Astrocyte of the cerebellum (primary cell): Measurements from ENCODE around the gene MDC1.

ENCODE experiments used
- DNase-seq: peaks from one replicate; pipeline ENCODE4 v3.0.0-alpha.2; 2011; ENCODE audit warnings: low read depth
- H3K4me3 ChIP-seq: 2 replicates; pipeline ENCODE4 v1.5.1; 2011; ENCODE audit warnings: mild to moderate bottlenecking, low read depth, low read length, moderate library complexity
- CTCF ChIP-seq: IDR thresholded peaks from 2 replicates; pipeline ENCODE4 v1.5.1; 2012; ENCODE audit warnings: low read length, low read depth, moderate library complexity, mild to moderate bottlenecking; ENCODE audit errors: missing control alignments
- in situ Hi-C: cut with HindIII; loops from 2 replicates; pipeline ENCODE4 v1.10.0; 2017; ENCODE audit warnings: low sequenced_read_pairs

Gene MDC1

GRCh38 chr6:30690403-30691207 is 26.5 kb downstream of the MDC1 start, which contains the start of gene NRM:
Gene NRM (minus strand): TSS chr6:30690984. CDS start chr6:30690974, 10 bp downstream.
- no peak for TF ChIP-seq CTCF
- in situ Hi-C loops, result no loop called here

GRCh38 chr6:30689985-30690384 is 27.1 kb downstream of the MDC1 start:
- no peak for TF ChIP-seq CTCF
- no peak for DNase-seq
- peak overlapping the region; percentile 66 for H3K4me3 ChIP-seq
- in situ Hi-C loops, result no loop called here

More at GRCh38 chr6:30690403-30691207, 26.5 kb downstream of the MDC1 start, which contains the start of gene NRM:
- peak; percentile 42 for DNase-seq
- H3K4me3 ChIP-seq, result peak within 1 kb of the TSS; percentile 66

- DNase-seq, result no peak
- TF ChIP-seq CTCF, result no peak
- in situ Hi-C loops, result no loop called here
- no peak overlapping the region for H3K4me3 ChIP-seq
Observed at GRCh38 chr6:30689022-30689865, 27.8 kb downstream of the MDC1 start.

- no peak for TF ChIP-seq CTCF
- H3K4me3 ChIP-seq, result peak overlapping the region; percentile 94
- in situ Hi-C loops, result no loop called here
- no peak for DNase-seq
Observed at GRCh38 chr6:30688569-30688968, 28.5 kb downstream of the MDC1 start.

- peak; percentile 43 for TF ChIP-seq CTCF
- in situ Hi-C loops, result no loop called here
- peak overlapping the region; percentile 94 for H3K4me3 ChIP-seq
- DNase-seq, result no peak
Observed at GRCh38 chr6:30687659-30688431, 29.2 kb downstream of the MDC1 start.
